SW 1271 (cell line): ENCODE data around the gene PEAK1.
"Not testable (repeated sequence)": the region's sequence is repeated elsewhere in the genome, so short reads cannot be mapped to it uniquely, and the experiment has no call there.

ENCODE experiments used
- DNase-seq, 2 experiments: peaks; one replicate each; lab custom pipeline; 2025; lab: John Stamatoyannopoulos, UW

PEAK1 gene

DNA sequence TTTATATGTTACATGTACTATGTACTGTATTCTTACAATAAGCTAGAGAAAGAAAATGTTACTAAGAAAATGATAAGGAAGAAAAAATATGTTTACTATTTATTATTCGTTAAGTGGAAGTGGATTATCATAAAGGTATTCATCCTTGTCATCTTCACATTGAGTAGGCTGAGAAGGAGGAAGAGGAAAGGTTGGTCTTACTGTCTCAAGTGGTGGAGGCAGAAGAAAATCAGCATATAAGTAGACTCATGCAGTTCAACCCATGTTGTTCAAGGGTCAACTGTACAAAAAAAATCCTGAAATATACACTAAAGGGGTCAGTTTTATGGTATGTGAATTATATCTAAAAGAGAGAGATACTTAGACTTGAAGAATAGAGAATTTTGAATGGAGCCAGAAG, 6.5 kb upstream of the PEAK1 start:
- no peak for DNase-seq

DNA sequence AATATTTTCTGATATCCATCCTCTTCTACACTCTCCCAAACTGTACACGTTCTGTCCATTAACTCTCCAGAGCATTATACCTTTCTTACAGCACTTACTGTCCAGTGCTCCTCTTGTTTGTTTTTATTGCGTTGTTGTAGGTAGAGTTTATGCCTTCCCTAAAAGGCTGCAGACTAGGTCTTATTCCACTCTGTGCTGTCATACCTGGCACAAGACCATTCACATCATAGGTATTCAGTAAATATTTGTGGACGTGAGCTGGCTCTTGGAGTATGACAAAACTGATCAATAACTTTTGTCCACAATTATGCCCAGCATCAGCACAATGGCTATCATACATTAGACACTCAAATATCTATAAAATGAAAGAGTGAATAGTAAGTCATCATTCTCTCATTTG, 5.2 kb upstream of the PEAK1 start:
- no peak for DNase-seq

DNA sequence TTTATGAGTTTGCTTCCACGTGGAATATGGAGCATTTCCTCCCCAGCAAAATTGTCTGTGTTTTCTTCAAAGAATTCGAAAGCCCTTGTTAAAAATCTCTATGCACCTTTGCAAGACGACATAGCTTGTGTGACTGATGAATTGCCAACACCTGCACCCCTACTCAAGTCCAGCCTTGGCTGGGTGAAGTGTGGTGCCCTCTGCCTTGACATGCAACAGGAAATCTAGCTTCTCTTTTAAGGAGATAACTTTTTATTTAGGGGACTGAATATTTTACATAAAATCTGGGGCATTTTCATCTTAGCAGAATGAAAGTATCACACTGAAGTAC, 1.4 kb upstream of the PEAK1 start:
- DNase-seq = no peak

DNA sequence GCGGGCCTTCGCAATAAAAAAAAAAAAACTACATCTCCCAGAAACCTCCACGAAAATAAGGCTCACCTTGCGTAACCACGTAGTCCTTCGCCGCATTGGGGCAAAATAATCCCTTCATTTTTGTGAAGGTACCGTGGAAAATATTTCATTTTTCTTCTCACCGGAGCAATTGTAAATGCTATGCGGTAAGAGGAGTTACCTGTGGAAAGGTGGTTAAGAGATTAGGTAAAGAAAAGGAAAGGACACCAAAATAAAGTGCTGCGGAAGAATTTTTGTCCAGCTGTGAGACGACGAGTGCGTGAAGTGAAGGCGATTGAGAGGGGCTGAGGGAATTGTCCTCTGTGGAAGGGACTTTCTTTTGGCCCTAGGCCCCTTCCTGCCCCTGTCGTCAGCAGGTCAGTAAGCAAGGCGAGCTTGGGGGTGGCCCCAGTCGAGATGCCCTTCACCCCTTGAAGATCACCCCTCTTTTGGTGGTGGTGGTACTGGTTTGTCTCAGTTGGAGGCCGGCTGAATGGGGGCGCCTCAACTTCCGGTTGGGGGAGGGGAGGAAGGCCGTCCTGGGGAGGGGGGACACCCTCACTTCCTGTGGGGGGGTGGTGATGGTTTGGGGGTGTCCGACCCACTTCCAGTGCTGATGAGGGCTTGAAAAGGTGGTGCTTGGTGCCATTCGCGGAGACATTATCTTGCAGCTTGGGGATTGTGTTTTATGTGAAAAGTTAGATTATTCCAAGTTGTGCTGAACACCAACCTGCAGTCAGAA, 886 bp upstream of the PEAK1 start, which contains the start of gene HMG20A:
HMG20A (plus strand) TSS at position 279 of the 760 bp plus-strand sequence. CDS start 37,520 bp downstream, outside the sequence.
- peak; percentile 80 to 96 for DNase-seq

DNA sequence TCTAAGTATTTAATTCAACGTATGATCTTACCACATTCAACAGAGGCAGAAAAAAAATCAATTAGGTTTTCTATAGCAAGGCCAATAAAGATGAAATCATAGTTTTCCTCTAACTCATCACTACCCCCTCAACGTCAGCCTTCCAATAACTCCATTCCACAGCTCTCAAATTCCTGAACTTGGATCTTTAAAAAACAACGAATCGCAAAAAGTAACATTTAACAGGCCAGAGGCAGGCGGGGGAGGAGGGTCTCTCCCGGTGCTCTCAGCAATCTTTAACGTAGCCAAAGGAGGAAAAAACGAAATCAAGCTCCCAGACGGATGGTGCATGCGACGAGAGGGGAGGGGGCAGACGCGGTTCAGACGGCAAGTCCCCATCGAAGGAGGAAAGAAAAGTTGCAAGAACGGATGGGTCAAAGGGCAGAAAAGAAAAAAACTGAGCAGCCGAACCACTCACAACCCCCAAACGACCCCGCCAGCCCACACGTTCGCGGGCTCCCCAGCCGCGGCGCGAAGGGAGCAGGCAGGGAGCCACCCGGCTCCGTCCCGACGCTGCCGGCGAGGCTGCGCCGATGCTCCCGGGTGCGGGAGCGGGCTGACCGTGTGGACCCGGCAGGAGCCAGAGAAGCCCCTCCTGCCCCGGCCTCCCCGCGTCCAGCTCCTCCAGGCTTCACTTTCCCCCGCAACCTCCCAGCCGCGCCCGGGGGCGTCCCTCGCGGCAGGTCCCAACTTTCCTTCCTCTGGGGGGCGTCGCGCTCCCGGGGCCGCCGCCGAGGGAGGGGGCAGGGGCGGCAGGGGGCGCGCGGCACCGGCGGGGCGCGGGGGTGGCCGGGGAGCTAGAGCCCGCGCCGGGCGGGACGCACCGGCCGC, 703 bp downstream of the PEAK1 start:
- no peak for DNase-seq

DNA sequence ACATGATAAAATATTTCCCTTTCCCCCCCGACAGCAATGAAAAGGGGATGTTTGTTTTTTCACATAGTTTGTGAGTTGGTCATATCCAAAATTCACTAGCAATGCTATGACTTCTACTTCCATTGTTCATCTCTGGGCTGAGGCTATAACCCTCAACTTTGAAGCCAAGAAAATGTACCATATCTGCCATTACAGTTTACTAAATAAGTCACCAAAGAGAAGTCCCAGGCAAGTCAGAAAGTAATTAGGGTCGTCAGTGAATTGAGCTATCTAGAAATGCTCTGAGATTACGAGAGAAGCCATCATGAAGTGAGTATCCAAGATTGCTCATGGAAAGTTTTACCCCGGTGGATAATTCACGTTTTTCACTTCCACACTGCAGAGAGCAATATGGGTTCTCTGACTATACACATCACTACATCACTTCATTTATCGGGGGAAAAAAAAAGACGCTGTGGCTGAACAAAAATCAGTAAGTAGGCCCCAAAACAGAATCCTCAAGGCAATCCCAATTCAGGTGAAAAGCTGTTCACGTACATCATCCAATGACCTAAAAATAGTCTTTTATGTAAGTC, 1.4 kb downstream of the PEAK1 start:
- DNase-seq = no peak

DNA sequence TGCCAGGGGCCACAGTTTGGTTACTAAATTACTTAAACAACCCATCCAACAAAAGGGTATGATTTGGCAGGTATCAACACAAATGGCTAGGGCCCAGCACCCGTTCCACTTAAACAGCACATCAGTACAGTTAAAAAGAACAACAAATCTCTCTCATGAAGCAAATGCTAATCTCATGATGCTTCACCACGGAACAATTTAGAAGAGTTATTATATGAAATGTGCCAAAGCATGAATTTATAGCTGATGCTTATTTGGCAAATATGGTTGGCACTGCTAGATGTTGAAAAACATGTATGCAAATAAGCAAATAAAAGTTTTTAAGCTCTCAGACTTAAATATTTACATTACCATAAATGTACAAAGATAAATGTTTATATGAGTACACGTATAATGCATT, 2.3 kb downstream of the PEAK1 start:
- DNase-seq = no peak

DNA sequence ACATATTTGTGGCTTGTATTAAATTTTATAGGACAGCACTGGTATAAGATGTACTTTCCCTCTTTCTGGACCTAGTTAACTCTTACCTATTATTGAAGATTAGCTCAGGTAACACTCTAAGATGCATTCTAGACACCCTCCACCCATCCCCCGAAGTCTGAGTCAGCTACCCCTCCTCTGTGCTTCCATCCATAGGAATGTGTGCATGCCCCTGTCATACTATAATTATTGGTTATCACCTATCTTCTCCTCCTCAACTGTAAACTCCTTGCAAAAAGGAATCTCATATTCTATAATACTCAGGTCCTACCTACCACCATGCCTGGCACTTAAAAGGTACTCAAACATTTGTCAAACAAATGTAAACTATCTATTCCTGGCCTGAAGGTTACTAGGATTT, 3.0 kb downstream of the PEAK1 start:
- DNase-seq = no peak

DNA sequence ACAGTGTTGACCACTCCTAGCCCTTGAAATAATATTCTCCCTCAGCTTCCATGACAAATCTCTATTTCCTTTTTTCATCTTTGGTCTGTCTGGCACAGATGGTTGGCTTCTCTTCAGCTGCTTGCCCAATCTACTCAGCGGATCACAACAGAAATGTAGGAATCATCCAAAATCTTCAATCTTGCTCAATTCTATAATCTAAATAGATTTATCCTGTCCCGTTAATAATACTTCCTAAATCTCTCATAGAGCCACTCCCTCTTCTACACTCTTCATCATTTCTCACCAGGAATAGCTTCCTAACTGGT, 3.8 kb downstream of the PEAK1 start:
- no peak for DNase-seq

DNA sequence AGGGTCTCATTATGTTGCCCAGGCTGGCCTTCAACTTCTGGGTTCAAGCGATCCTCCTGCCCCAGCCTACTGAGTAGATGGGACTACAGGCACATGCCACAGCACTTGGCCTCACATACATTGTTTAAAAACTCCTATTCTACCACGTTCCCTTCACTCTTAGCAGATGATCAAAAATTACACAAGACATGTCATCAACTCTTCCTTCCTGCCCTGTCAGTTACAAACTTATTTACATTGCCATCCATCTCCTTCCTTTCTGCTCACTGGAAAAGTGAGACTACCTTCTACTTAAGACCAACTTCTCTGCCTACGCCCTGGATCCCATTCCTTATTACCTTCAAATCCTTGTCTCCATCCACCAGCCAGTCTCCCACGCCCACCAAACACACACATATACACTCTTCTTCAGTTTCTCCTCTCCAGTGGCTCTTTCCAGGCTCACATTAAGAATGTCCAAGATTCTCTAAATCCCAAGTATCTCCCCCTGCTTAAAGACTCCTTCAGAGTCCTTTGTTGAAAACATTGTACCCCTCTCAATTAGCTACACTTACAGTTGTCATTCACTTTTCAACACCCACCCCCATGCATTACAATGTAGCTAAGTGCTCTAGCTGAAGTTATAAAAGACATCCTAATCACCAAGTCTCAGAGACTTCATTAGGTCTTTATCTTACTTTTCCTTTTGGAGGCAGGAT, 4.3 kb downstream of the PEAK1 start:
- DNase-seq = no peak

DNA sequence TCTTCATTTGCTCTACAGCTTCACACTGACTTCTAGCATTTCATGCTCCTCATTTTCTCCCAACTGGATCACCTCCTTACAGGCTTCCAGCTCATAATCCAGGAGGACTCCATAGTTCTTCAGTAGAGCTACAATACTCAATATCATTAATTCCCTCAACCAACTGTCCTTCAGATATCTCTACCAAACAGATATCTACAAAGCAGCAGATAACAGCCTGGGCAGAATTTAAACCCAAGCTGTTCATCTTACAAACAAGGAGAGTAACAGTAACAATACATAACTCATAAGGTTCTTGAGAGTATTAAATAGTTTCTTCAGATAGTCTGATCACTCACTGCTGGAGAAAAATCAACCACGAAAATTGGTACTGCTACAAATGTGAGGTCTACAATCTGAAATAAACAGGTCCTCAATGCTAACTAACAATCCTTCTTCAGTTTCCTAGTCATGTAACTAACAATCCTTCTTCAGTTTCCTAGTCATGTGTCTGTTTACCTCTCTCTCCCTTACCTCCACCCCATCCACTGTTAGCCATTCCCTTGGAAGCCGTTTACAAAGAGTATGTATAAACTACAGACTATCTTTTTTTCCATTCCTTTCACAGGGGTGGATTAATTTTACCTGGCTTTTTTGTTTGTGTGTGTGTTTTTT, 5.0 kb downstream of the PEAK1 start:
- no peak for DNase-seq

DNA sequence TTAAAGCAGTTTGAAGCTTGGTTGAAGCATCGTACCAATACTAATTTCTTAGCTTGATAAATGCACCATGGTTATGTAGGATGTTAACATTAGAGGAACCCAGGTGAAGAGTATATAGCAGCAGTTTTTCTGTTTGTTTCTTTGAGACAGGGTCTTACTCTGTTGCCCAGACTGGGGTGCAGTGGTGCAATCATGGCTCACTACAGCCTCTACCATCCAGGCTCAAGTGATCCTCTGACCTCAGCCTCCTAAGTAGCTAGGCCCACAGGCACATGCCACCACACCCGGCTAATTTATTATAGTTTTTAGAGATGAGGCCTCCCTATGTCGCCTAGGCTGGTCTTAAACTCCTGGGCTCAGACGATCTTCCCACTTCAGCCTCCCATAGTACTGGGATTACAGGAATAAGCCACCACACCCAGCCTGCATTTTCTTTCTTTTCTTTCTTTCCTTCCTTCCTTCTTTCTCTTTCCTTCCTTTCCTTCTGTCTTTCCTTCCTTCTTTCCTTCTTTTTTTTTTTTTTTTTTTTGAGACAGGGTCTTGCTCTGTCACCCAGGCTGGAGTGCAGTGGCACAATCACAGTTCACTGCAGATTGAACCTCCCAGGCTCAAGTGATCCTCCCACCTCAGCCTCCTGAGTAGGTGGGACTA, 6.1 kb downstream of the PEAK1 start:
- no peak for DNase-seq

DNA sequence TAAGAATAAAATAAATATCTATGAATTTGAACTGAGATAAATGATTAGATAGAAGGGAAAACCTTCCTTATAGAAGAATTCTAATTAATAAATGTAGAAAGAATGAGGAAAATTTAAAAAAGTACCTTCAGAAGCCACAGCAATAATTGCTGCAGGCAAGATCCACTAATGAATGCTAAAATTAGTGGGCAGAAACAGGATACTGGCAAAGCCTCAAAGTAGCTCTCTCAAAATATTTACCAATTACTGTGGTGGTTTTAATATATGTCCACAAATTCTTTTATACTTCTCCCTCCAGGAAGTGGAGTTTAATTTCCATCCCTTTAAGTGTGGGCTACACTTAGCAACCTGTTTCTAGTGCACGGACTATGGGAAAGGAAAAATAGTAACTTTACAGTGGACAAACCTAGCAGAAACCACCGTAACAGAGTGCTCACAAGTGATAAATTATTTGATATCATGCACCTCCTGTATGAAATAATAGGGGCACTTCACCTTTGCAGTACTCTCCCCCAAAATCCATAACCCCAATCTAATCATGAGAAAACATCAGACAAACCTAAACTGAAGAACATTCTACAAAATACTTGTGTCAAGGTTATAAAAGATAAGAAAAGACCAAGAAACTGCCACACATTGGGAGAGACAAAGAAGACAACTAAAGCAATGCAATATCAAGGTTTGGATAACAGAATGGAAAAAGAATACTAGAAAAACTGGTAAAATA, 6.8 kb downstream of the PEAK1 start:
- no peak for DNase-seq

DNA sequence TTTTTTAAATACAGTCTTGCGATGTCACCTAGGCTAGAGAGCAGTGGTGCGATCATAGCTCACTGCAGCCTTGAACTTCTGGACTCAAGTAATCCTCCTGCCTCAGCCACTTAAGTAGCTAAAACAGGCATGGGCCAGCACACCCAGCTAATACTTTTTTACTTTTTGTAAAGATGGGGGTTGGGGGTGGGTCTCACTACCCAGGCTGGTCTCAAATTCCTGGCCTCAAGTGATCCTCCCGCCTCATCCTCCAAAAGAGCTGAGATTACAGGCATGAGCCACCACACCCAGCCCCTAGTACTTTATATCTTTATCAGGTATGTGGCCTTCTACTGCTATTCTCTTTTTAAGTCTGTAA, 8.3 kb downstream of the PEAK1 start:
- no peak for DNase-seq

DNA sequence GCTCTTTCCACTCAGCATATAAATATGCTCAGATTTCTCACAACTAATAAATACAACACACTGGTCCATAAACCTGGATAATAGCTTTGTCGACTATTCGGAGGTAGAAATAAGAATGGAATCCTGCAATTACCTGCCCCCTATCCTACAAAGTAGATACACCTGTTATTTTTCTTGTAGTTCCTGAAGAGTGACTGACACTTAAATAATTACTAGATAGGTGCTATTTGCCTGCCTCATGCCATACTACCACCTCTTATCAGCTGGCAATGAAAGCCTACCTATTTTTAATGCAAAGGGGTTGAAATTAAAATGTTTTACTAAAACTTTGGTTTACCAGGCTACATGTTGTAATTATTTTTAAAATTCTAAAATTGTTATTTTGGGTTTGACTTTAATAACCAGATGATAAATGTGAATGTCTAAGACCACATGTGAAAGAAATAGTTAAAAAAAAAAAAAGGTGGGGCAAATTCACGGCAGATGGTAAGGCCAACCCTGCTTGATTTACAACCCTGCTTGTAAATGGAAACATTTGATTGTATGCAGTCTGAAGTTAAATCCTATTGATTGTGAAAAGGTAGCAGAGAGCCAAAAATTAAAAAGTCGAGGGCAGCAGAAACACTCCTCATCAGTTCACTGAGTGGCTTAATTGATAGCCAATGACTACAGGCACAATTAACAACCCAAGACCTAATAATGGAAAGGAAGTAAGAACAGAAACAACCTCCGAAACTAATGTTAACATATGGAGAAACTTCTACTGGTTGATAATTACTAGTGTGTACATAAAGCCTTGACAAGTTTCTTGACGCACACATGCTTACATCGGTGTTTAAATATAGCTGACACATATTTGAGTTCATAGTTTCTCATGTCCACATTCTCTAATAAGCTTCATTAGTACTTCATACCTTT, 8.9 kb downstream of the PEAK1 start:
- no peak for DNase-seq

DNA sequence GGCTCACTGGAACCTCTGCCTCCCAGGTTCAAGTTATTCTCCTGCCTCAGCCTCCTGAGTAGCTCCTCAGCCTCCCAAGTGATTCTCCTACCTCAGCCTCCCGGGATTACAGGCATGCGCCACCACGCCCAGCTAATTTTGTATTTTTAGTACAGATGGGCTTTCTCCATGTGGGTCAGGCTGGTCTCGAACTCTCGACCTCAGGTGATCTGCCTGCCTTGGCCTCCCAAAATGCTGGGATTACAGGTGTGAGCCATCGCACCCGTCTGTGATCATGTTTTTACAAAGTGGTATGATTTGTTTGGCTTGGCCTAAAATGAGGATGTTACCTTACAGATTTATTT, 9.8 kb downstream of the PEAK1 start:
- not testable (repeated sequence) for DNase-seq

DNA sequence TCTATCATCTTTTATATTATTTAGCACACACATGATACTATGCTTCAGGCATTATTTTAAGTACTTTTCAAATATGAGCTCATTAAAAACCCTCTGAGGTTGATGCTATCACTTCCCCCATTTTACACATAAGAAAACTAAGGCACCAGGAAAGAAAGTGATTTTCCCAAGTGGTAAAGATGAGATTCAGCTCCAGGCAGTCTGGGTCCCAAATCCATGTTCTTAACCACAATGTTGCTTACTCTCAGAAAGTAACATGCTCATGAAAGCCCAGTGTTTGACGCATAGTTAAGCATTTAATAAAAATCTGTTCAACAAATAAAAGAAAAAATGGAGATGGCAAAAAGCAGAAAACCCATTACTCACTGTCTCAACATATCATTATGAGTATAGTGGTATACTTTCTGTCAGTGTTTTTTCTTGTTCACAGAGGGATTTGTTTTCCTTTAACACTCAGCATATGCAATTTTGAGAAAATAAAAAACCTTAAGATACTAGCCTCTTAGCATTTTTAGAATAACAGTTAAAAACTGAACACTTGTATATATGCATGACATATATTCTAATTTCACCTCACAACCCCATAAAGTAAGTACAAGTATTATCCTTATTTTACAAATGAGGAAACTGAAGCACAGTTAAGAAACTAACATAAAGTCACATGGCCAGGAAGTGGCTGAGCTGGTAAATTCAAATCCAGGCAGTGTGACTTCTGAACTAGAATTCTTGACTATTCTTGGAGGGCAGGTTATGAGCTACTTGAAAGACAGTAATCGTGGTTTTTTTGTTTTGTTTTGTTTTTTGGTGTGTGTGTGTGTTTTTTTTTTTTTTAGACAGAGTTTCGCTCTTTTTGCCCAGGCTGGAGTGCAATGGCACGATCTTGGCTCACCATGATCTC, 10.4 kb downstream of the PEAK1 start:
- no peak for DNase-seq

DNA sequence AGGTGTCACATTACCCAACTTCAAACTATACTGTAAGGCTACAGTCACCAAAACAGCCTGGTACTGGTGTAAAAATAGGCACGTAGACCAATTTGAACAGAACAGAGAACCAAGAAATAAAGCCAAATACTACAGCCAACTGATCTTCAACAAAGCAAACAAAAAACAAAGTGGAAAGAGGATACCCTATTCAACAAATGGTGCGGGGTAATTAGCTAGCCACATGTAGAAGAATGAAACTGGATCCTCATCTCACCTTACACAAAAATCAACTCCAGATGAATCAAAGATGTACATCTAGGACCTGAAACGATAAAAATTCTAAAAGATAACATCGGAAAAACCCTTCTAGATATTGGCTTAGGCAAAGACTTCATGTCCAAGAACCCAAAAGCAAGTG, 13.1 kb downstream of the PEAK1 start:
- no peak for DNase-seq

DNA sequence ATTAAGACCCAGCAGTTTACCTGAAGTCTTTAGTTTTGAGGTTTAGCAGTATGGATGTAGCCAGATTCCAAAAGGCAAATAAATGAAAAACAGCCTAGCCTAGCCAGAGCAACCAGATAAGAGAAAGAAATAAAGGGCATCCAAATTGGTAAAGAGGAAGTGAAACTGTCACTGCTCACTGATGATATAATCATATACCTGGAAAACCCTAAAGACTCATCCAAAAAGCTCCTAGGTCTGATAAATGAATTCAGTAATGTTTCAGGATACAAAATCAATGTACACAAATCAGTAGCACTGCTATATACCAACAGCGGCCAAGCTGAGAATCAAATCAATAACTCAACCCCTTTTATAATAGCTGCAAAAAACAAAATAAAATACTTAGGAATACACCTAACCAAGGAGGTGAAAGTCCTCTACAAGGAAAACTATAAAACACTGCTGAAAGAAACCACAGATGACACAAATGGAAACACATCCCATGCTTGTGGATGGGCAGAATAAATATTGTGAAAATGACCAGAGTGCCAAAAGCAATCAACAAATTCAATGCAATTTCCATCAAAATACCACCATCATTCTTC, 13.6 kb downstream of the PEAK1 start:
- DNase-seq = not testable (repeated sequence)
